Measurements from ENCODE around the gene RALGDS. TPM values are rescaled to one million over a fixed set of nuclear protein-coding genes. Genes with fewer than 3 reads are reported as not detected.

Gene RALGDS
- total and polyA plus RNA-seq, 9 of the 15 experiments (the other 6 are each of a cell fraction or from before 2014, with no cell fraction given) = 0.75 to 43.3 (median 27.1) TPM

DNA sequence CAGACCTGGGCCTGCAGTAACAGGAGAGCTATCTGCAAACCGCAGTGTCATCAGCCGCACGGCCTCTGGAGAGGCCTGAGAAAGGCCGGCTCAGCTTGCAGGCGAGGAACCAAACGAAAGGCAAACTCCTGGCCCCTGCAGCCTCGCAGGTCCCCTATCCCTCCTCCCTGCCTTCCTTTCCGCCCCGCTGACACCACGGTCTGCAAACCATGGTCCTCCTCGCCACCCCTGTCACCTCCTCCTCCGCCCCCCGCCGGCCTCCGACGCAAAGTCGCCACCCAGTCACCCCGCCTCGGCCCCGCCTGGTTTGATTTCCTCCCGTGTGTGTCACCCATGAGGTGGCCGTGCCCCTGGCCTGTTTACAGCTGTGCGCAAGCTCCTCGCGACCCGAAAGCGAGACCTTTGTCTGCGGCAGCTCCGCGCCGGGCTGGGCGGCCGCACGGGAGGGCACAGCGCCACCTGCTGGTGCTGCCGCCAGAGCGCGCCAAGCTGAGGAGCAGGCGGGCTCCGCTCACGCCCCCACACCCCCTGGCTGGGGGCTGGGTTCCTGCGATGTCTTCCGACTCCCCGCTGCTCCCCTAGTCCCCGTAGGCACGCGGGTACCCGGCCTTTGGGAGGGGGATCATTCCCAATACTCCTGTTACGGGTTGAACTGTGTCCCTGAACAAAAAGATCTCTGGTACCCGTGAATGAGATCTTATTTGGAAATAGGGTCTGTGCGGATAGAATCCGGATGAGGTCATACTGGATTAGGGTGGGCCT, 23.3 kb upstream of the RALGDS start (continued):
- TF ChIP-seq TEAD1 (CRISPR knock-in tag; IDR thresholded peaks at IDR 0.05) = peak in 1 of 2 experiments; percentile 7; a peak in 2 of 4 replicates
- no peak for TF ChIP-seq BRF1 (IDR thresholded peaks at IDR 0.05; ENCODE audit: borderline replicate concordance, extremely low read depth, insufficient read length)
- no peak for TF ChIP-seq ESRRB (CRISPR knock-in tag; IDR thresholded peaks at IDR 0.05; ENCODE audit: borderline replicate concordance)
- TF ChIP-seq, protein P1, sequence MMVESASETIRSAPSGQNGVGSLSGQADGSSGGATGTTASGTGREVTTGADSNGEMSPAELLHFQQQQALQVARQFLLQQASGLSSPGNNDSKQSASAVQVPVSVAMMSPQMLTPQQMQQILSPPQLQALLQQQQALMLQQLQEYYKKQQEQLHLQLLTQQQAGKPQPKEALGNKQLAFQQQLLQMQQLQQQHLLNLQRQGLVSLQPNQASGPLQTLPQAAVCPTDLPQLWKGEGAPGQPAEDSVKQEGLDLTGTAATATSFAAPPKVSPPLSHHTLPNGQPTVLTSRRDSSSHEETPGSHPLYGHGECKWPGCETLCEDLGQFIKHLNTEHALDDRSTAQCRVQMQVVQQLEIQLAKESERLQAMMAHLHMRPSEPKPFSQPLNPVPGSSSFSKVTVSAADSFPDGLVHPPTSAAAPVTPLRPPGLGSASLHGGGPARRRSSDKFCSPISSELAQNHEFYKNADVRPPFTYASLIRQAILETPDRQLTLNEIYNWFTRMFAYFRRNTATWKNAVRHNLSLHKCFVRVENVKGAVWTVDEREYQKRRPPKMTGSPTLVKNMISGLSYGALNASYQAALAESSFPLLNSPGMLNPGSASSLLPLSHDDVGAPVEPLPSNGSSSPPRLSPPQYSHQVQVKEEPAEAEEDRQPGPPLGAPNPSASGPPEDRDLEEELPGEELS (CRISPR knock-in tag; IDR thresholded peaks at IDR 0.05; ENCODE audit: borderline replicate concordance) = no peak
- TF ChIP-seq SMARCA5 (IDR thresholded peaks at IDR 0.05) = peak; percentile 81; the same call in 1 of the 2 replicates
- no peak for TF ChIP-seq EHMT2 (IDR thresholded peaks at IDR 0.05)
- TF ChIP-seq FOXA1 (IDR thresholded peaks at IDR 0.05; ENCODE audit: borderline replicate concordance) = no peak
- TF ChIP-seq EGR1 (conservative IDR thresholded peaks at IDR 0.05) = peak; percentile 89
- peak; percentile 61; the same call in 1 of the 2 replicates for TF ChIP-seq KAT7 (CRISPR knock-in tag; IDR thresholded peaks at IDR 0.05; ENCODE audit: borderline replicate concordance)
- TF ChIP-seq CREBBP (IDR thresholded peaks at IDR 0.05; ENCODE audit: low read depth, low read length) = no peak
- TF ChIP-seq, protein P2, sequence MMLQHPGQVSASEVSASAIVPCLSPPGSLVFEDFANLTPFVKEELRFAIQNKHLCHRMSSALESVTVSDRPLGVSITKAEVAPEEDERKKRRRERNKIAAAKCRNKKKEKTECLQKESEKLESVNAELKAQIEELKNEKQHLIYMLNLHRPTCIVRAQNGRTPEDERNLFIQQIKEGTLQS (IDR thresholded peaks at IDR 0.05) = 0 out of 2 replicates have a peak, but pooled peaks have one; percentile 10
- TF ChIP-seq, protein P2 (CRISPR knock-in tag; conservative IDR thresholded peaks at IDR 0.05) = no peak
- peak; percentile 24 for TF ChIP-seq PCBP1 (IDR thresholded peaks at IDR 0.05; ENCODE audit: low read depth, low read length, poor library complexity, severe bottlenecking)
- no peak for TF ChIP-seq YY1 (IDR thresholded peaks at IDR 0.05; ENCODE audit: borderline replicate concordance in 1 of 3, control insufficient read depth in 1 of 3, extremely low read depth in 1 of 3, insufficient read depth in 3 of 3, insufficient read length in 1 of 3, insufficient replicate concordance in 2 of 3, low read depth in 1 of 3, low read length in 2 of 3)
- TF ChIP-seq ZNF212 (CRISPR knock-in tag; IDR thresholded peaks at IDR 0.05) = no peak
- TF ChIP-seq ZNF561 (CRISPR knock-in tag; conservative IDR thresholded peaks at IDR 0.05) = no peak
- TF ChIP-seq NCOR1 (IDR thresholded peaks at IDR 0.05) = no peak
- TF ChIP-seq, protein P3, sequence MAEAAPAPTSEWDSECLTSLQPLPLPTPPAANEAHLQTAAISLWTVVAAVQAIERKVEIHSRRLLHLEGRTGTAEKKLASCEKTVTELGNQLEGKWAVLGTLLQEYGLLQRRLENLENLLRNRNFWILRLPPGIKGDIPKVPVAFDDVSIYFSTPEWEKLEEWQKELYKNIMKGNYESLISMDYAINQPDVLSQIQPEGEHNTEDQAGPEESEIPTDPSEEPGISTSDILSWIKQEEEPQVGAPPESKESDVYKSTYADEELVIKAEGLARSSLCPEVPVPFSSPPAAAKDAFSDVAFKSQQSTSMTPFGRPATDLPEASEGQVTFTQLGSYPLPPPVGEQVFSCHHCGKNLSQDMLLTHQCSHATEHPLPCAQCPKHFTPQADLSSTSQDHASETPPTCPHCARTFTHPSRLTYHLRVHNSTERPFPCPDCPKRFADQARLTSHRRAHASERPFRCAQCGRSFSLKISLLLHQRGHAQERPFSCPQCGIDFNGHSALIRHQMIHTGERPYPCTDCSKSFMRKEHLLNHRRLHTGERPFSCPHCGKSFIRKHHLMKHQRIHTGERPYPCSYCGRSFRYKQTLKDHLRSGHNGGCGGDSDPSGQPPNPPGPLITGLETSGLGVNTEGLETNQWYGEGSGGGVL (CRISPR knock-in tag; IDR thresholded peaks at IDR 0.05) = no peak
- TF ChIP-seq FOXJ2 (tag; IDR thresholded peaks at IDR 0.05) = no peak
- TF ChIP-seq SNRNP70 (optimal IDR thresholded peaks at IDR 0.05; ENCODE audit: low read depth, low read length) = no peak
- TF ChIP-seq CHD1 (IDR thresholded peaks at IDR 0.05; ENCODE audit: low read length) = no peak
- no peak for TF ChIP-seq ZNF584 (CRISPR knock-in tag; IDR thresholded peaks at IDR 0.05; ENCODE audit: low read depth)
- TF ChIP-seq ARID2 (IDR thresholded peaks at IDR 0.05) = peak; percentile 92
- peak; percentile 87 for TF ChIP-seq SMAD4 (CRISPR knock-in tag; conservative IDR thresholded peaks at IDR 0.05)
